H9 (cell line): ENCODE results near the gene PLD1. TPM values are rescaled to one million over a fixed set of nuclear protein-coding genes. Genes with fewer than 3 reads are reported as not detected.
A peak's percentile ranks its signal among the peaks of the same experiment; 100 is the strongest.

Source experiments
- DNase-seq: peaks from one replicate; pipeline ENCODE4 v3.0.0-alpha.2; 2017
- H2AFZ ChIP-seq: one replicate; pipeline ENCODE4 v1.6.1; 2013; ENCODE audit warnings: mild to moderate bottlenecking, low read length, control low read depth, moderate library complexity
- H2AK5ac ChIP-seq: 2 replicates; pipeline ENCODE4 v1.6.1; 2013; ENCODE audit warnings: low read length, control low read depth, mixed read lengths; ENCODE audit not compliant: insufficient read length
- H2BK120ac ChIP-seq: one replicate; pipeline ENCODE4 v1.6.1; 2013; ENCODE audit warnings: low read depth, mild to moderate bottlenecking, low read length, control low read depth, inconsistent platforms; ENCODE audit not compliant: poor library complexity, severe bottlenecking
- H2BK12ac ChIP-seq: 2 replicates; pipeline ENCODE4 v1.6.1; 2013; ENCODE audit warnings: low read length, control low read depth, mixed read lengths, low read depth; ENCODE audit not compliant: insufficient read length
- H2BK15ac ChIP-seq: 2 replicates; pipeline ENCODE4 v1.6.1; 2013; ENCODE audit warnings: low read depth, low read length, control low read depth
- H2BK20ac ChIP-seq: one replicate; pipeline ENCODE4 v1.6.1; 2013; ENCODE audit warnings: low read depth, mild to moderate bottlenecking, low read length, control low read depth, inconsistent platforms; ENCODE audit not compliant: poor library complexity, severe bottlenecking
- H2BK5ac ChIP-seq: 2 replicates; pipeline ENCODE4 v1.6.1; 2013; ENCODE audit warnings: low read length, control low read depth, mixed read lengths; ENCODE audit not compliant: insufficient read length
- H3K14ac ChIP-seq: 2 replicates; pipeline ENCODE4 v1.6.1; 2013; ENCODE audit warnings: low read length, control low read depth; ENCODE audit not compliant: insufficient read depth
- H3K18ac ChIP-seq: 2 replicates; pipeline ENCODE4 v1.6.1; 2013; ENCODE audit warnings: low read depth, mild to moderate bottlenecking, mixed read lengths, low read length, control low read depth; ENCODE audit not compliant: insufficient read length
- H3K23ac ChIP-seq: 2 replicates; pipeline ENCODE4 v1.6.1; 2013; ENCODE audit warnings: low read length, control low read depth, mixed read lengths, low read depth; ENCODE audit not compliant: insufficient read length
- H3K23me2 ChIP-seq: 2 replicates; pipeline ENCODE4 v1.6.1; 2013; ENCODE audit warnings: low read depth, mild to moderate bottlenecking, mixed read lengths, low read length, control low read depth; ENCODE audit not compliant: insufficient read length, poor library complexity, severe bottlenecking
- H3K27ac ChIP-seq: 2 replicates; pipeline ENCODE4 v1.5.1; 2013; ENCODE audit warnings: low read length, control low read depth, mixed read lengths, low read depth; ENCODE audit not compliant: insufficient read length
- H3K27me3 ChIP-seq: 2 replicates; pipeline ENCODE4 v1.6.1; 2013; ENCODE audit warnings: low read length, control low read depth, inconsistent platforms; ENCODE audit not compliant: insufficient read depth
- H3K4ac ChIP-seq: 2 replicates; pipeline ENCODE4 v1.6.1; 2013; ENCODE audit warnings: low read depth, mild to moderate bottlenecking, control low read depth, inconsistent platforms, low read length, moderate library complexity
- H3K4me1 ChIP-seq: 2 replicates; pipeline ENCODE4 v1.6.1; 2013; ENCODE audit warnings: low read length, control low read depth, inconsistent platforms; ENCODE audit not compliant: insufficient read depth
- H3K4me2 ChIP-seq: 2 replicates; pipeline ENCODE4 v1.6.1; 2013; ENCODE audit warnings: low read length, control low read depth, mixed read lengths; ENCODE audit not compliant: insufficient read length, insufficient read depth
- H3K56ac ChIP-seq: 2 replicates; pipeline ENCODE4 v1.6.1; 2013; ENCODE audit warnings: low read depth, mild to moderate bottlenecking, mixed read lengths, low read length, control low read depth; ENCODE audit not compliant: insufficient read length
- H3K79me1 ChIP-seq: 2 replicates; pipeline ENCODE4 v1.6.1; 2013; ENCODE audit warnings: low read depth, mild to moderate bottlenecking, moderate library complexity, low read length, control low read depth, inconsistent platforms; ENCODE audit not compliant: insufficient read depth, poor library complexity, severe bottlenecking
- H3K79me2 ChIP-seq: 2 replicates; pipeline ENCODE4 v1.6.1; 2013; ENCODE audit warnings: low read length, control low read depth, inconsistent platforms; ENCODE audit not compliant: insufficient read depth
- H3K9ac ChIP-seq: 2 replicates; pipeline ENCODE4 v1.6.1; 2013; ENCODE audit warnings: low read length, control low read depth, mixed read lengths; ENCODE audit not compliant: insufficient read length; ENCODE audit errors: extremely low read depth
- H3K9me3 ChIP-seq: one replicate; pipeline ENCODE4 v1.6.1; 2013; ENCODE audit warnings: low read depth, low read length, inconsistent platforms; ENCODE audit not compliant: control insufficient read depth
- H3T11ph ChIP-seq: one replicate; pipeline ENCODE4 v1.6.1; 2013; ENCODE audit warnings: mild to moderate bottlenecking, low read length, control low read depth, inconsistent platforms
- H4K20me1 ChIP-seq: one replicate; pipeline ENCODE4 v1.6.1; 2013; ENCODE audit not compliant: control insufficient read depth, insufficient read length, insufficient read depth
- H4K5ac ChIP-seq: 2 replicates; pipeline ENCODE4 v1.6.1; 2013; ENCODE audit warnings: low read depth, mild to moderate bottlenecking, mixed read lengths, low read length, control low read depth; ENCODE audit not compliant: insufficient read length
- H4K8ac ChIP-seq: replicated peaks from 2 replicates; pipeline ENCODE4 v1.6.1; 2013; ENCODE audit warnings: low read length, control low read depth, mixed read lengths, low read depth; ENCODE audit not compliant: insufficient read length
- H4K91ac ChIP-seq: 2 replicates; pipeline ENCODE4 v1.6.1; 2013; ENCODE audit warnings: low read depth, mild to moderate bottlenecking, moderate library complexity, mixed read lengths, low read length, control low read depth; ENCODE audit not compliant: insufficient read length
- H3K27ac Mint-ChIP-seq, 3 experiments: 2 replicates in 2 of 3; 3 replicates in 1 of 3; pipeline ENCODE4 v1.8.0; 2020 to 2021; ENCODE audit warnings: mixed read lengths in 3 of 3, mild to moderate bottlenecking in 1 of 3, moderate library complexity in 1 of 3
- H3K27me3 Mint-ChIP-seq: 2 replicates; pipeline ENCODE4 v1.8.0; 2021; ENCODE audit warnings: low read depth, mild to moderate bottlenecking, moderate library complexity, mixed read lengths
- H3K36me3 Mint-ChIP-seq, 3 experiments: 2 replicates in 2 of 3; 3 replicates in 1 of 3; pipeline ENCODE4 v1.8.0; 2020 to 2021; ENCODE audit warnings: low read depth in 3 of 3, mixed read lengths in 3 of 3; ENCODE audit not compliant: insufficient read depth in 1 of 3
- H3K4me1 Mint-ChIP-seq, 2 experiments: 2 replicates each; pipeline ENCODE4 v1.8.0; 2020; ENCODE audit warnings: mixed read lengths in 2 of 2
- H3K4me3 Mint-ChIP-seq, 2 experiments: 2 replicates in 1 of 2; 3 replicates in 1 of 2; pipeline ENCODE4 v1.8.0; 2020 to 2021; ENCODE audit warnings: mild to moderate bottlenecking in 2 of 2, mixed read lengths in 2 of 2, moderate library complexity in 1 of 2
- H3K9me3 Mint-ChIP-seq, 2 experiments: 2 replicates in 1 of 2; 3 replicates in 1 of 2; pipeline ENCODE4 v1.8.0; 2020; ENCODE audit warnings: mild to moderate bottlenecking in 2 of 2, mixed read lengths in 2 of 2, moderate library complexity in 1 of 2
- CTCF ChIP-seq: fragments of 200-600 bp; sonication (generic); conservative IDR thresholded peaks from 3 replicates; pipeline ENCODE4 v1.8.0; 2021; ENCODE audit warnings: antibody characterized with exemption, mild to moderate bottlenecking
- WGBS: extraction: QIAGEN DNeasy Blood & Tissue Kit; methylation state at CpG from one replicate; pipeline ENCODE4 v1.1.7; 2013; ENCODE audit warnings: missing lambda C conversion rate, low lambda C conversion rate, mixed read lengths; ENCODE audit not compliant: insufficient read length; ENCODE audit errors: extremely low coverage; 5-methylcytosine and 5-hydroxymethylcytosine counted together
- total RNA-seq: library from RNA; stranded (reverse); gene quantifications from 2 replicates; pipeline ENCODE4 v1.2.1, GENCODE V29; 2021

Gene PLD1
- total RNA-seq, 1 experiment from 2014 or later = 1.8 TPM

GRCh38 chr3:171825222-171825828 lies 15.0 kb upstream of the PLD1 start:
- Histone ChIP-seq H3K4ac (no peak overlapping the region), H4K5ac (no peak overlapping the region), H4K8ac (no peak overlapping the region), H3K4me2 (peak overlapping the region; percentile 2), H3K14ac (no peak overlapping the region), H3K23ac (no peak overlapping the region), H3K23me2 (no peaks in the 10 kb centered on the region), H4K91ac (no peak overlapping the region), H2BK12ac (no peak overlapping the region), H2BK5ac (no peak overlapping the region), H3K9ac (no peak overlapping the region), H3K56ac (no peak overlapping the region), H2AFZ (no peak overlapping the region), H2BK20ac (no peak overlapping the region), H3K4me1 (peaks cover 12% of the 10 kb centered on the region; the same call in 1 of the 2 replicates), H4K20me1 (no peaks in the 10 kb centered on the region), H3K79me1 (no peaks in the 10 kb centered on the region), H3K79me2 (no peaks in the 10 kb centered on the region), H2BK15ac (no peak overlapping the region), H3T11ph (no peak overlapping the region), H3K27ac (no peak overlapping the region), H3K18ac (no peak overlapping the region), H3K9me3 (no peaks in the 10 kb centered on the region), H2BK120ac (no peak overlapping the region), H2AK5ac (no peak overlapping the region), H3K27me3 (no peaks in the 10 kb centered on the region)
- no CpG with 5 or more reads among the region's 5 CpGs for WGBS
- no peak for TF ChIP-seq CTCF
- H3K4me3 Mint-ChIP-seq = peak overlapping the region in 1 of 2 experiments; percentile 31; a peak in 1 of 5 replicates
- H3K27me3 Mint-ChIP-seq = peaks cover 2% of the 10 kb centered on the region; the same call in 1 of the 2 replicates
- no peak for DNase-seq
- peaks cover 27 to 29% of the 10 kb centered on the region in 2 experiments for H3K4me1 Mint-ChIP-seq
- H3K36me3 Mint-ChIP-seq = no peaks in the 10 kb centered on the region
- H3K9me3 Mint-ChIP-seq = no peaks in the 10 kb centered on the region
- H3K27ac Mint-ChIP-seq = peak overlapping the region; percentile 3 to 75 (median 45); a peak in 4 of 7 replicates
